Stimulated activated CD4-positive, alpha-beta T cell treated with anti-CD3 and anti-CD28 coated beads, TNF-alpha, amount 100 ng/mL, for 4 hours (primary cell): ENCODE results near the gene ESRP2.

Experiments
- DNase-seq, 3 experiments: peaks; one replicate each; pipeline ENCODE4 v3.0.0-alpha.2; 2020; ENCODE audit warnings: low read depth in 3 of 3

The ESRP2 gene

GRCh38 chr16:68217506-68217905 lies 18.4 kb downstream of the ESRP2 start:
- no peak for DNase-seq

DNA sequence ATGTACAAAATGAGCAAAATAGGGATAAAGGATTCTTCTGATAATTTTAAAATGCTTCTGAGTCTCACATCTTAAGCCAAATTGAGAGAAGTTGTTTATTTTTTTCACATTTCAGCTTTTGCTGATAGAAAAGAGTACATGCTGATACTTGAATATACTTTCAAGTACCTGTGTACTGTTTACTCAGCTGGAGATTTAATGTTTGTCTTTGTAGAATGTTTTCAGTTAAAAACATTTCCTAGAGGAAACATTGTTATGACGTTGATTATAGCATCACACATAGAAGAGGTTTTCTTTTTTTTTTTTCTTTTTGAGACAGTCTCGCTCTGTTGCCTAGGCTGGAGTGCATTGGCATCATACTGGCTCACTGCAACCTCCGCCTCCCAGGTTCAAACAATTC lies 19.7 kb downstream of the ESRP2 start:
- no peak for DNase-seq

GRCh38 chr16:68215302-68215701 lies 20.6 kb downstream of the ESRP2 start:
- no peak for DNase-seq

DNA sequence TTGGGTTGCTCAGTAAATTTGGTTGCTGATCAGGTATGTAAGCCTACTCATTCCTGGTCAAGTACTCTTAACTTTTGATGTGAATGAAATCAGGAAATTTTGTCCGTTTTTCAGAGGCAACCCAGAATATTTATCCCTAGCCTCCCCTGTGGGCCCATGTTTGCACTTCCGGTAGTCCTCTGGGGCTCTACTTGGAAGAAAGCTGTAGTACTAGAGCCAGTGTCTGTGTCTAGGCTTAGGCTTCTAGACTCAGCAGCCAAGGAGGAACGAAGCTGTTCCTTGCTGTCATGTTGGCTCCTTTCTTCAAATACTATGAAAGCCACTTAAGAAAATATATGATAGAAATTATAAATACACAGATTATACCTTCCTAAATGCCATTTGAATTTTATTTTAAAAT lies 21.2 kb downstream of the ESRP2 start:
- no peak for DNase-seq

GRCh38 chr16:68206245-68206644 lies 29.7 kb downstream of the ESRP2 start:
- DNase-seq: no peak

GRCh38 chr16:68202091-68202519 lies 33.8 kb downstream of the ESRP2 start:
- no peak for DNase-seq

GRCh38 chr16:68200088-68200783 lies 35.7 kb downstream of the ESRP2 start:
- no peak for DNase-seq

GRCh38 chr16:68197250-68197649 lies 38.7 kb downstream of the ESRP2 start:
- DNase-seq: no peak

DNA sequence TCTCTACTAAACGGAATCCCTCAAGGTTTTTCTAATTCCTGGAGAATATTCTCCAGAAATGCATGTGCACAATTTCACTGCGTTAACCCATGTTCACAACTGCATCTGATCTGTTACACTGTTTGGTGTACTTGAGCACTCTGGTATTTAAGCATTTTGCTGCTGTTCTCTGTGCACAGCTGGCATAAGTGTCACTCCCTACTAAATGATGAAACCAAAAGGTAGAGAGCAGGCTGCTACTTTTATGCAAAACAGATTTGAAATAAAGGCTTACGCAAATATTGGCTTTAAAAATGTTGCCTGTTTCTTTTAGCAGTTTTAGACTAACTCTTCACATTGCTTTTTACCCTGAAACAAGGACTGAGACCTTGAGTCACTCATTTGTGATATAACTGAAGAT lies 41.7 kb downstream of the ESRP2 start:
- DNase-seq: no peak

DNA sequence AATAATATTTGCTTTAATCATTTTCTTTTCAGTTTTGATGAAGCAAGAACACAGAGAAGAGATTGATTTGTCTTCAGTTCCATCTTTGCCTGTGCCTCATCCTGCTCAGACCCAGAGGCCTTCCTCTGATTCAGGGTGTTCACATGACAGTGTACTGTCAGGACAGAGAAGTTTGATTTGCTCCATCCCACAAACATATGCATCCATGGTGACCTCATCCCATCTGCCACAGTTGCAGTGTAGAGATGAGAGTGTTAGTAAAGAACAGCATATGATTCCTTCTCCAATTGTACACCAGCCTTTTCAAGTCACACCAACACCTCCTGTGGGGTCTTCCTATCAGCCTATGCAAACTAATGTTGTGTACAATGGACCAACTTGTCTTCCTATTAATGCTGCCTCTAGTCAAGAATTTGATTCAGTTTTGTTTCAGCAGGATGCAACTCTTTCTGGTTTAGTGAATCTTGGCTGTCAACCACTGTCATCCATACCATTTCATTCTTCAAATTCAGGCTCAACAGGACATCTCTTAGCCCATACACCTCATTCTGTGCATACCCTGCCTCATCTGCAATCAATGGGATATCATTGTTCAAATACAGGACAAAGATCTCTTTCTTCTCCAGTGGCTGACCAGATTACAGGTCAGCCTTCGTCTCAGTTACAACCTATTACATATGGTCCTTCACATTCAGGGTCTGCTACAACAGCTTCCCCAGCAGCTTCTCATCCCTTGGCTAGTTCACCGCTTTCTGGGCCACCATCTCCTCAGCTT lies 45.0 kb downstream of the ESRP2 start:
- no peak for DNase-seq

GRCh38 chr16:68190081-68190480 lies 45.8 kb downstream of the ESRP2 start:
- no peak for DNase-seq

GRCh38 chr16:68188170-68188569 lies 47.8 kb downstream of the ESRP2 start:
- DNase-seq: no peak

- no peak for DNase-seq
These were observed 48.4 kb downstream of the ESRP2 start for GRCh38 chr16:68187505-68187904.

DNA sequence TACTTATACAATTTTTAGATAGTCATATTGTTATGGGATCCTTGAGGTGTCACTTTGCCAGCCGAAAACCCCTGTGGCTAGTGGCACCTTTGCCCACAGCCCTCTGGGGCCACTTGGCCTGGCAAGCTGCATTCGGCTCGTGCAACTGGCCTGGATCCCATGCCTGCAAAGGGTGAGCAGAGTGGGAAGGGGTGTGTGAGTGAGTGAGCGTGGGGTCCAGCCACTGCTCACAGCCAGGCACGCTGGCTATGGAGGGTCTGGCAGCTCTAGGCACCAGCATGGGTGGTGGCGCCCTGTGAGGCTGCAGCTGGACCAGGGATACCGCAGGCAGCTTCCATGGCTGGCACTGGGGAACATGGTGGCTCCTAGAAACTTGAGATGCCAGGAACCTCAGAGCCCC lies 49.0 kb downstream of the ESRP2 start:
- DNase-seq: no peak

DNA sequence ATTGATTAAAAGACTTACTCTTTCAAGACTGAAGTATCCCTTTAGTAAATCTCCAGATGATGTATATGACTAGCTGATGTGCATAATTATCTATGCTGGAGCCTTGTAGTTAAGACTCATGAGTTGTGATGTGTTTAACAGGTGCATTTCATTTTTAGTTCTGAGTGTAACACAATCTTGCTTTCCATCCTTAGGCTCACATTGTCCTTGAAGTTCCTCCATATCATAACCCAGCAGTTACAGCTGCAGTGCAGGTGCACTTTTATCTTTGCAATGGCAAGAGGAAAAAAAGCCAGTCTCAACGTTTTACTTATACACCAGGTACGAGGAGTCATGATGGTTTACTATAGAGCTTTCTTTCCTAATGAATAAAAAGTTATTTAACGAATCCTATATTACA lies 52.9 kb downstream of the ESRP2 start:
- DNase-seq: no peak

DNA sequence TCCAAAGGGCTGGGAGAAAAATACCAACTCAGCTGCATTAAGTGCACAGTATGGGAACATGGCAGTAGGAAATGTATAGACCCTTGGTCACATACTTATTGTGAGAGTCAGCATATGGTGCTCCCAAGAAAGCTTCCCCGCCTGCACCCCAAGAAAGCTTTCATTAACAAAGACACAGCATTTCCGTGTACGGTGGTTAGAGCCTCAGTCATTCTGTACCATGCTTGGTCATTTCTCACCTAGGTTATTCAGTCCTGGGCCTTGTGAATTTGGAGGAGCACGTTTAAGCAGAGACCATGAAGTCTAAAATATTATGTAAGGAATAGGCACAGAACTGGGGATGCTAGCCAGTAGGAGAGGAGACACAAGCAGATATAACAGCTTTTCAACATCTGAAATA lies 56.1 kb downstream of the ESRP2 start:
- DNase-seq: no peak

DNA sequence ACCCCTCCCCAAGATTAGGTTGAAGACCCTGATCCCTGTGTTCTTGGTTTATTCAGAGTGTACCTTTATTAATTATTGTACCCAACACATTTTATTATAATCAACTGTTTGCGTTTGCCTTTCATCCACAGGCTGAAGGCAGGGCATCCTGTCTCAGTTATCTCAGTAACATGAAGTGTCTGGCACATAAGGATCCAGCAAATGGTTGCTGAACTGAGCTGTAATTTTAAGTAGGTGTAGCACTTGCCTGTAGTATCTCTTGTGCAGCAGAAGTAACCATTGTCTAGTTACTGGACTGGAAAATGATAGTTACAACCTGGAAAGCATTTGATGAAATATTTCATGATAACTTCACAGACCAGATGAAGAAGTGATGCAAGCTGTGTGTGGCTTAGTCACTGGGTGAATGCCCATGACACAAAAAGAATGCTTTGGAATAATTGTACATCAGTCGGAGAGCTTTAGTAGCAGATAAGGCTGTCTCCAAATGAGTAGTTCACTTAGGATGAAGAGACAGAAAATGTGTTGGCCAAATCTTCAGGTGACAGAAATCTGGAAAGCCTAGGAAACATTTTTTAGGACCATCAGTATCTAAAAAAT lies 56.6 kb downstream of the ESRP2 start:
- DNase-seq: no peak
